Large intestine (tissue), 3 donors: ENCODE results near the gene FHL2. TPM values are rescaled to one million over a fixed set of nuclear protein-coding genes. Genes with fewer than 3 reads are reported as not detected.

Experiments used
- DNase-seq, 2 donors: peaks; one replicate each; pipeline versions ENCODE4 v3.0.0 to v3.0.0-alpha.2; 2013
- H3K27ac ChIP-seq: one replicate; pipeline ENCODE4 v1.5.1; 2013; ENCODE audit warnings: low read length
- H3K27me3 ChIP-seq: 2 replicates; pipeline ENCODE4 v1.6.1; 2013; ENCODE audit warnings: low read length; ENCODE audit not compliant: control insufficient read depth, insufficient read depth
- H3K36me3 ChIP-seq: 2 replicates; pipeline ENCODE4 v1.6.1; 2013; ENCODE audit warnings: low read length; ENCODE audit not compliant: control insufficient read depth, insufficient read depth
- H3K4me1 ChIP-seq: one replicate; pipeline ENCODE4 v1.6.1; 2013; ENCODE audit warnings: low read length; ENCODE audit not compliant: control insufficient read depth, insufficient read depth
- H3K4me3 ChIP-seq: one replicate; pipeline ENCODE4 v1.5.1; 2013; ENCODE audit warnings: low read length
- H3K9me3 ChIP-seq: one replicate; pipeline ENCODE4 v1.6.1; 2013; ENCODE audit warnings: mild to moderate bottlenecking, low read depth, low read length, moderate library complexity; ENCODE audit not compliant: control insufficient read depth
- WGBS: methylation state at CpG from one replicate; pipeline ENCODE4 v1.1.5; 2013; ENCODE audit warnings: low lambda C conversion rate; ENCODE audit not compliant: insufficient coverage; 5-methylcytosine and 5-hydroxymethylcytosine counted together
- polyA plus RNA-seq: library from polyadenylated mRNA; unstranded; fragments of 120-200 nt; gene quantifications from one replicate; pipeline ENCODE4 v1.2.1, GENCODE V29; 2013

Gene FHL2
- polyA plus RNA-seq, 1 donor, result 28.3 TPM

DNA sequence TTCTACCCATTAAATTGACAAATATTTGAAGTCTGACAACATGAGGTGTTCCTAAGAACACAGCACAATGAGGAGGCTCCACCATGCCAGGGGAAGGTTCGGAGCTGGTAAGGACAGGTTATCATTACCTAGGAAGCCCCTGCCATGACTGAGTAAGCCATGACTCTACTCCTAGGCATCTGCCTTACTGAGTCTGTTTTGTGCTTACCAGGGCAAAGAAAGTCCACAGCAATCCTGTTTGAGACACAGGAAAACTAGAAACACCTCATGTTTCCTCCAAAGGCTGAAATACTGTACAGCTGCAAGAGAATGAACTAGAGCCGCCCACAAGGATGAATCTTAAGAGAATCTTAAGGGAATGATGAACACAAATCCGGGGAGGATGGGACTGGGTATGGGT lies 80.9 kb downstream of the FHL2 start:
- Histone ChIP-seq H3K9me3 (no peaks in the 10 kb centered on the region), H3K27me3 (no peaks in the 10 kb centered on the region), H3K4me1 (no peaks in the 10 kb centered on the region), H3K4me3 (no peak overlapping the region), H3K36me3 (no peaks in the 10 kb centered on the region), H3K27ac (no peak overlapping the region)
- no peak for DNase-seq
- 92% methylated on average over 2 of the region's 3 CpGs for WGBS

DNA sequence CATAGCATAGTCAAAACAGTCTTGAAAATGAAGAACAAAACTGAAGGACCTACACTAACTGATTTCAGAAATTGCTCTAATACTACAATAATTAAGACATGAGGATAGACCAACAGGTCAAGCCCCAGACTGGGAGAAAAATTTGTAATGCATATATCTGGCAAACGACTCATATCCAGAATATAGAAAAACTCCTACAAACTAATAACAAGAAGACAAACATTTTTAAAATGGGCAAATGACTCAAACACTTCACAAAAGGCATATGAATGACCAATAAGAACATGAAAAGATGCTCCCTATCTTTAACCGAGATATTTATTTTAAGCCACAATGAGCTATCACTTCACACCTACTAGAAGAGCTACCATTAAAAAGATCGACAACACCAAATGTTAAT lies 83.5 kb downstream of the FHL2 start:
- no peak overlapping the region for H3K4me3 ChIP-seq
- no peaks in the 10 kb centered on the region for H3K9me3 ChIP-seq
- no peaks in the 10 kb centered on the region for H3K36me3 ChIP-seq
- DNase-seq, result no peak
- no peaks in the 10 kb centered on the region for H3K4me1 ChIP-seq
- no peaks in the 10 kb centered on the region for H3K27me3 ChIP-seq
- H3K27ac ChIP-seq, result no peak overlapping the region
- WGBS, result 89% methylated on average over 3 of the region's 3 CpGs

DNA sequence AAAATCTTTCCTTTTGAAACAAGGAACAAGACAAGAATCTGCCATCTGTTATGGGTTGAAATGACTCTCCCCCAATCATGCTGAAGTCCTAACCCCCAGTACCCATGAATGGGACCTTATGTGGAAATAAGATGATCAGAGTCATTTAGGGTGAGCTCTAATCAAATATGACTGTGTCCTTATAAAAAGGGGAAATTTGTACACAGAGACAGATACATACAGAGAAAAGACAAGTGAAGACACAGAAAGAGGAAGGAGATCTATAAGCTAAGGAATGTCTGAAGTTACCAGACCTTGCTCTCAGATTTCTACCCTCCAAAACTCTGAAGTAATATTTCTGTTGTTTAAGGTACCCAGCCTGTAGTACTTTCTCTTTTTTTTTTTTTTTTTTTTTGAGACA lies 85.0 kb downstream of the FHL2 start:
- Histone ChIP-seq H3K9me3 (no peaks in the 10 kb centered on the region), H3K27ac (no peak overlapping the region), H3K36me3 (no peaks in the 10 kb centered on the region), H3K4me3 (no peak overlapping the region), H3K4me1 (no peaks in the 10 kb centered on the region), H3K27me3 (no peaks in the 10 kb centered on the region)
- DNase-seq, result no peak

Other genes starting within 250 kb of the FHL2 start
- 0.09 TPM for gene GPR45, start 157.3 kb downstream of the FHL2 start, polyA plus RNA-seq
- 14.4 TPM for gene TGFBRAP1, start 69.3 kb downstream of the FHL2 start, polyA plus RNA-seq
- 21.7 TPM for gene C2orf49, start 61.5 kb downstream of the FHL2 start, polyA plus RNA-seq